ENCODE measurements around the gene OGG1. TPM values are rescaled to one million over a fixed set of nuclear protein-coding genes. Genes with fewer than 3 reads are reported as not detected.

The OGG1 gene
- total RNA-seq, 2 donors from 2014 or later, result 22.6 to 38.2 TPM

- no peaks in the 10 kb centered on the region for H3K36me3 ChIP-seq
- no peak for DNase-seq (ENCODE audit: low spot score)
- H3K27me3 ChIP-seq (replicated peaks; ENCODE audit: insufficient read depth), result no peaks in the 10 kb centered on the region
- TF ChIP-seq CTCF (IDR thresholded peaks at IDR 0.05), result no peak
- TF ChIP-seq POLR2A (IDR thresholded peaks at IDR 0.05), result no peak
- no peak for TF ChIP-seq POLR2AphosphoS5 (IDR thresholded peaks at IDR 0.05)
- 67% methylated on average over 4 of the region's 4 CpGs for WGBS
- H3K4me3 ChIP-seq, result no peak overlapping the region
- no peak overlapping the region for H3K27ac ChIP-seq
- intact Hi-C loops (cut with DNase I), result no loop called here
- H3K4me1 ChIP-seq (replicated peaks), result peaks cover 7% of the 10 kb centered on the region
- no peaks in the 10 kb centered on the region for H3K9me3 ChIP-seq
These were observed 46.5 kb upstream of the OGG1 start for GRCh38 chr3:9703240-9703639.

GRCh38 chr3:9703736-9704346, 45.9 kb upstream of the OGG1 start, which contains the start of gene CPNE9:
Gene CPNE9, plus strand, starts transcription at chr3:9703833. Its CDS starts 164 bp downstream, at chr3:9703997.
- no peaks in the 10 kb centered on the region for H3K27me3 ChIP-seq (replicated peaks; ENCODE audit: insufficient read depth)
- peak within 1 kb of the TSS; percentile 9 to 24 for H3K4me3 ChIP-seq
- no peak within 1 kb of the TSS for H3K27ac ChIP-seq
- no peaks in the 10 kb centered on the region for H3K36me3 ChIP-seq
- H3K4me1 ChIP-seq (replicated peaks), result peaks cover 7% of the 10 kb centered on the region
- H3K9me3 ChIP-seq, result no peaks in the 10 kb centered on the region
- intact Hi-C loops (cut with DNase I), result no loop called here
- TF ChIP-seq POLR2A (IDR thresholded peaks at IDR 0.05) (no peak), POLR2AphosphoS5 (IDR thresholded peaks at IDR 0.05) (no peak), CTCF (IDR thresholded peaks at IDR 0.05) (no peak)
- DNase-seq (ENCODE audit: low spot score), result no peak
- 1% methylated on average over 56 of the region's 56 CpGs for WGBS

- Histone ChIP-seq H3K4me1 (replicated peaks) (peaks cover 7% of the 10 kb centered on the region), H3K36me3 (no peaks in the 10 kb centered on the region), H3K27me3 (replicated peaks; ENCODE audit: insufficient read depth) (no peaks in the 10 kb centered on the region), H3K4me3 (peak overlapping the region; percentile 9 to 24), H3K9me3 (no peaks in the 10 kb centered on the region), H3K27ac (no peak overlapping the region)
- no peak for DNase-seq (ENCODE audit: low spot score)
- intact Hi-C loops (cut with DNase I), result no loop called here
- no peak for TF ChIP-seq CTCF (IDR thresholded peaks at IDR 0.05)
- no peak for TF ChIP-seq POLR2AphosphoS5 (IDR thresholded peaks at IDR 0.05)
- WGBS, result under 1% methylated on average over 55 of the region's 62 CpGs
These were observed 45.1 kb upstream of the OGG1 start for GRCh38 chr3:9704347-9705322.

GRCh38 chr3:9710174-9710739, 39.5 kb upstream of the OGG1 start:
- H3K36me3 ChIP-seq, result no peaks in the 10 kb centered on the region
- TF ChIP-seq CTCF (IDR thresholded peaks at IDR 0.05), result no peak
- WGBS, result 83% methylated on average over 3 of the region's 3 CpGs
- intact Hi-C loops (cut with DNase I), result no loop called here
- DNase-seq (ENCODE audit: low spot score), result no peak
- no peak overlapping the region for H3K4me3 ChIP-seq
- H3K9me3 ChIP-seq, result no peaks in the 10 kb centered on the region
- H3K27me3 ChIP-seq (replicated peaks; ENCODE audit: insufficient read depth), result no peaks in the 10 kb centered on the region
- H3K4me1 ChIP-seq (replicated peaks), result no peaks in the 10 kb centered on the region
- no peak overlapping the region for H3K27ac ChIP-seq
